Measurements from ENCODE around the gene MRPS9. TPM values are rescaled to one million over a fixed set of nuclear protein-coding genes. Genes with fewer than 3 reads are reported as not detected.

MRPS9 gene
- total RNA-seq, result 13.2 and 13.4 TPM in 2 replicates

DNA sequence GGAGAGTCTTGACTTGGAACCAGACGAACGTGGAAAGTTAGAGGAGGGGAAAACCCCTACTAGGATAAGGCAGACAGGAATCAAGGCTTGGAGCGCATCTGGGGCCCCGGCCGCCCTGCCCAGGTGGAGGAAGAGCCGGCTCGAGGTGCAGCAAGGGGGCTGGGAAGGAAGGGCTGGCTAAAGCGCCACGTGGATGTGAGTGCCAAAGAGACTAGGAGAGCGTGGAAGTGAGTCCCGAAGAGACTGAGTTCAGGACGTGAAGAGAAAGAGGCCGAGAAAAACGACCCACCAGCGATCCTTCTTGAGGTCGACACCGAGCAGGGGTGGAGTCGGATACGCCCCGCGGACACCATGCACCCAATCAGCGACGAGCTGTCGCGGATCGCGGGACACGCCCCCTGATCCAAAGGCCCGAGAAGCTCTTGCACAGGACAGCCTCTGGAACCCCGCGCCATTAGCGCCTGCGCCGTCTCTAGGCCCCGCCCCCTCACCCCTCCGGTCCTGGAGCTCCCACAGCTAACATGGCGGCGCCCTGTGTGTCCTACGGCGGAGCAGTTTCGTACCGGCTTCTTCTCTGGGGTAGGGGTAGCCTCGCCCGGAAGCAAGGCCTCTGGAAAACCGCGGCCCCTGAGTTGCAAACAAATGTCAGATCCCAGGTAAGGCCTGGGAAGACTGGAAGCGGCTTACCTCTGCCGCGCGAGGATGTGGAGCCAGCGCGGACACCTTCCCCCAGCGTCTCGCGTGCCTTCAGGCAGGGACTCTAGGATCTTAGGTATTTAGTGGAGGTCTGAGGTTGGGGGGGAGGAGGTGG is at the start of gene MRPS9:
TSS of gene MRPS9 (plus strand) at position 498 of the 811 bp plus-strand sequence. CDS start at position 522, 24 bp downstream.

Other genes starting within 250 kb of the MRPS9 start
- gene POU3F3, start 184.0 kb upstream of the MRPS9 start, total RNA-seq, result not detected in 2 replicates
- gene GPR45, start 203.7 kb downstream of the MRPS9 start, total RNA-seq, result not detected in 2 replicates

All from pericardium fibroblast (primary cell).